ENCODE data around the gene CNTNAP1.
"Not testable (repeated sequence)": the region's sequence is repeated elsewhere in the genome, so short reads cannot be mapped to it uniquely, and the experiment has no call there.

CNTNAP1 gene
- total RNA-seq: 0.71 to 5.8 (median 1.7) reads per million in 3 experiments

DNA sequence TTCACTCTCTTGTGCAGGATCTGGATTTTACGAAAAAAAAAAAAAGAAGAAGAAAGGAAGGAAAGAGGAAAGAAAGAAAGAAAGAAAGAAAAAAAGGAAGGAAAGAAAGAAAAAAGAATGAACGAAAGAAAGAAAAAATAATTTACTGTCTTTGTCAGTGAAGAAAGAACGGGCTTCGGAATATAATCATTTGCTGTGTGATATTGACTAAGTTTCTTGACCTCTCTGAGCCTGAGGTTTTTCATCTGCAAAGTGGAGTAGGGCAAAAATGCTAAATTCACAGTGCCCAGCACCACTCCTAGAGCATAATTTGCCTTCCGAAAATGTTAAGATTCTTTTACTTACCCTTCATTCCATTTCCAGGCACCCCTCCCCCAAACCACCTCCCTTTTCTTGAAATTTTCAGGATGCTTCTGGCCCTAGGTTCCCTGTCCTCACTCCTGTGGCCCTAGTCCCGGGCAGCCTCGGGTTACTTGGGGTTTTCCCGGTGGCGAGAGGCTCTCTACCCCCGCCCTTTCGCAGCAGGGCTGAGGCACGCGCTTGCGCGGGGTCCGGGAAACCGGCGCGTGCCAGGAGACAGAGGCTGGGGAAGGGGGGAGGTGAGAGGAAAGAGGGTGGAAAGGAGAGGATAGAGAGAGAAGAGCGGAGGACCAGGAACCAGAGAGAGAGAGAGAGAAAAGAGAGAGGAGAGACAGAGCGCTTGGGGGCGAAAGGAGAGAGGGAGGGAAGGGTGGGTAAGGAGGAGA lies at the start of gene CNTNAP1:
CNTNAP1 (plus strand) TSS at position 556 of the 746 bp plus-strand sequence. CDS start 299 bp downstream, outside the sequence.
- DNase-seq: no peak

DNA sequence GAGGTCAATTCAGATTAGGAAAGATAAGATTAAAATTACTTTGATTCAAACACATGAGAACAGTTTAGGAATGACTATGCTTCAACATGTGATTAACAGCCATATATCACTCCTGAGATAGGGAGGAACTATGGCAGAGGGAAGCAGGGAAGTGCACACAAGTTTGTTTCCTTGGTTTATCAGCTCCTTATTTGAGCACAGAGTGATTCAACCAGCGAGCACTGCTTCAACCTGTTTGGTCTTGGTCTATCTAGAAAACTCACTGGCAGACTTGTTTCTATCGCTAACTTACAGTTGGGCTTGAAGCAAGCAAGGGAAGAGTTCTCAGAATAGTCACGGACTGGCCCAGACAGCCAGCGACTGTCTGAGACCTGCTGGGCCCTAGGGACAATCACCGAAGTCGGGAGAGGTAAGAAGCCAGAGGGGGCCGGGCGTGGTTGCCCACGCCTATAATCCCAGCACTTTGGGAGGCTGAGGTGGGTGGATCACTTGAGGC lies 49.3 kb upstream of the CNTNAP1 start:
- DNase-seq: no peak

DNA sequence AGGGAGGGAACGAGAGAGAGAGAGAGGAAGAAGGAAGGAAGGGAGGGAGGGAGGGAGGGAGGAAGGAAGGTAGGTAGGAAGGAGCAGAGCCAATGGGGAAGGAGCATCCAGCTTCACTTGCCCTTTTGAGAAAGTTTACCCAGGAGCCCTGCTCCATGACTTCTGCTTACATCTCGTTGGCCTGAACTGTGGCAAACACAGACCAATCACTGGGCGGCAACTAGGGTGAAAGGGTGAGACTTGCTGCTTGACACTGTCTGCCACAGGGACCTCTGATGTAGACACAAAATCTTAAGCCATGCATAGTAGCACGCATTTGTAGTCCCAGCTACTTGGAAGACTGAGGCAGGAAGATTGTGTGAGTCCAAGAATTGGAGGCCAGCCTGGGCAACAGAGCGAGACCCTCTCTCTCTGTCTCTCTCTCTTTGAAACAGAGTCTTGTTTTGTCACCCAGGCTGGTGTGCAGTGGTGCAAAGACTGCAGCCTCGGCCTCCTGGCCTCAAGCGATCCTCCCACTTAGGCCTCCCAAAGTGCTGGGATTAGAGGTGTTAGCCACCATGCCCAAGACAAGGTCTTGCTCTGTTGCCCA lies 42.7 kb upstream of the CNTNAP1 start:
- no peak for DNase-seq

DNA sequence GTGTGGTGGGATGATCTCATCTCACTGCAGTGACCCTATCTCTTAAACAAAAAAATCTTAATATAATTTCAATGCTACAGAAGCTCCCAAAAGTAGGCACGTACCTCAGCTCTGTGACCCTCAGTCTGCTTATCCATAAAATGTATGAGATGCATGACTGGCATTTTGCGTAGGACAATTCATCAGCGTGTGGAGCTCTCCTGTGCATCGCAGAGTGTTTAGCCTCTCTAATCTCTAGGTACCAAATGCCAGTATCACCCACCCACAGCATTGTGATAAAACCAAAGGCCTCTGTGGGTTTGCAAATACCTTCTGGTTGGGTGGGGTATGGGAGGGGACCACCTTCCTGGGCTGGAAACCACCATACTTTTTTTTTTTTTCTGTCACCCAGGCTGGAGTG lies 42.2 kb upstream of the CNTNAP1 start:
- no peak for DNase-seq

DNA sequence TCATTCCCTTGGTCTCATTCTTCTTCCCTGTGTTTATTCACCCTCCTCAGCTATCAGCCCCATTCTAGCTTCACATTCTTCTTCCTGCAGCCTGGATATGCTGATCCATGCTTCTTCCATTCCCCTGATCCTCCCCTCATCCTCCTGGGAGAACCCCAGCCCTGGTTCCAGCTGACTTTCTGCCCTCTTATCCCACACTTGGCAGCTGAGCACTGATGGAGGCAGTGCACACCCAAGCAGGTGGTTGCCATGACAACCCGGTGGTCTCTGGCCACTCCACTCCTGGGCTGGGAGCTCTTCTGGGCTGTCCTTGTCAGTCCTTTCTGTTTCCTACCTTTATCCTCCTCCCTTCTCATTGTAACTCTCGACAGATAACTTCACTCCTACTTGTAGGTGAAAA lies 40.0 kb upstream of the CNTNAP1 start:
- no peak for DNase-seq

DNA sequence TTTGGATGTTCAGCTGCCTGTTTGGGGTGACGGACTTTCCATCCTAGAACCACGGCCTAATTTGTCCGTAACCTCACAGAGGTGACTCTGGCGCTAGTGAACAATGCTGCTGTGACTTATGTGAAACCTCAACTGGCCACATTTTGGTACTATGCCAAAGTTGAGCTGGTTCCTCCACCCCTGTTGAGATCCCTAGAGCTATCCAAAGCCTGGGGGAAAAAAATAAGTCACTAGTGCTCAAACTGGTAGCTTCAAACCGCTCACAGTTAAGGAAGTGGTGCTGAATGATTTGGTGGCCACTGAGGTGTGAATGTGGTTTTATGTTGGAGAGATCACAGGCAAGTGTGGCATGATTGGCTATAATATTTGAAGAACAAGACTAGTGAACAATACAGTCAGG lies 34.6 kb upstream of the CNTNAP1 start:
- no peak for DNase-seq

DNA sequence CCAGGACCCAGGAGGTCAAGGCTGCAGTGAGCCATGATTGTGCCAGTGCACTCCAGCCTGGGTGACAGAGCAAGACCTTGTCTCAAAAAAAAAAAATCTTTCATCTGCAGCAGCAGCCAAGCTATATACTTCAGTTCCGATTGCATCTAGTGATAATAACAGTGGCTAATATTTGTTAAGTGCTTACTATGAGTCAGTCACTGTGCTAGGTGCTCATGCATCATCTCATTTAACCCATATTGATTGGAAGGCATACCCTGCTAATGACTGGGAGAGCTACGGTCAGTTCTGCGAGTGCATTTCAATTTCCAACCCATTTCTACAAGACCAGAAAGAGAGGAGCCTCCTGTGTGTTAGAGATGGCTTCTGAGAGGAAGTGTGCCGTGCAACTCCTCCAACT lies 30.9 kb upstream of the CNTNAP1 start:
- no peak for DNase-seq

DNA sequence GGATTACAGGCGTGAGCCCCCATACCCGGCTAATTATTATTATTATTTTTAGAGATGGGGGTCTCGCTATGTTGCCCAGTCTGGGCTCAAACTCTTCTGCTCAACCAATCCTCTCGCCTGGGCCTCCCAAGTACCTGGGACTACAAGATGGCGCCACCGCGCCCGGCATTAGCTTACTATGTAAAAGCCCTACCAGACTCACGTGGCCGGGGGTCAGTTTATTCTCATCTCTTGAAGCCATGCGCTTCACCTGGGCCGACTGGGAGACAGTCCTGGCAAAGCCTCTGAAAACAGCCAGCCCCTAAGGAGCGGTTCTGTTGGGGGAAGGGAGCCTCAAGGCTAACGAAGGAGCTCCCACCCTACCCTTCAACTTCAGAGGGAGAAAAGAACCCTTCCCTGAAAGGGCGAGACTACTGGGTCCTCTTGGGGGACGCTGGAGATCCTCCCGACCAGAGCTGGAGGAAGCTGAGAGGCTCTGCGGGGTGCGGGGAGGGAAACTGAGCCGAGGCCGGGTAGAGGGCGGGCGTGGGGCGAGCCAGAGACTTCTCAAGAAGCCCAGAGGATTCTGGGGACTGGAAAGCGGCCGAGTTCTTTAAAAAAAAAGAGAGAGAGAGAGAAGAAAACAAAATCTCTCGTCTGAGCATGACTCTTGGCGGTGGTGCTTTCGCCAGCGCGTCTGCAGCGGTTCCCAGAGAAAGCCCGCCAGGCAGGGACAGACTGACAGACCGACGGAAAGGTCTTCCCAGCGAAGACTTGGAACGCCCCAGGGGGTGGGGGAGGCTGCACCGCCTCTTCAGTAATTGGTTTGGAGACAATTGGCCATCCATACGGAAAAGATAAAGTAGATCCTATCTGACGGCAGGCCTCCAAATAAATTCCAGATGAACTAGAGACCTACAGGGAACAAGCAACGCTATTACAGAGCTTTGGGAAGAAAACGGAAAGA lies 28.9 kb upstream of the CNTNAP1 start:
- DNase-seq: no peak

DNA sequence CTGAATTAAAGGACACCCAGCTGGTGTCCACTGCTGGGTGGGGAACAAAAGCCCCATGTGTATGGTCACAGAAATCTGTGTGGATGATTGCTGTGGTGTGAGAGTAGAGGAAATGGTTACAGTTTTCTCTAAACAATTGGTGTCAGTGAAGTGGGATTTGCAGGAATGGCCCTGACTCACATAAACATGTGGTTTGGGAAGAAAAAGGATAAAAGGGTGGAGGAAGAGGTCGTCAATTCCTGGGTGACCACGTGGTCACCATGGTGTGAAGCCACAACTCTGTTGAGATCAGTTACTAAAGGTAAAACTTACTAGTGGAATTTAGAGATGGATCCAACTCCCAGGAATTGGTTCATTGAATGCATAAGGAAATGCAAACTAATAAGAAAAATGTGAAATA lies 26.8 kb upstream of the CNTNAP1 start:
- DNase-seq: no peak

DNA sequence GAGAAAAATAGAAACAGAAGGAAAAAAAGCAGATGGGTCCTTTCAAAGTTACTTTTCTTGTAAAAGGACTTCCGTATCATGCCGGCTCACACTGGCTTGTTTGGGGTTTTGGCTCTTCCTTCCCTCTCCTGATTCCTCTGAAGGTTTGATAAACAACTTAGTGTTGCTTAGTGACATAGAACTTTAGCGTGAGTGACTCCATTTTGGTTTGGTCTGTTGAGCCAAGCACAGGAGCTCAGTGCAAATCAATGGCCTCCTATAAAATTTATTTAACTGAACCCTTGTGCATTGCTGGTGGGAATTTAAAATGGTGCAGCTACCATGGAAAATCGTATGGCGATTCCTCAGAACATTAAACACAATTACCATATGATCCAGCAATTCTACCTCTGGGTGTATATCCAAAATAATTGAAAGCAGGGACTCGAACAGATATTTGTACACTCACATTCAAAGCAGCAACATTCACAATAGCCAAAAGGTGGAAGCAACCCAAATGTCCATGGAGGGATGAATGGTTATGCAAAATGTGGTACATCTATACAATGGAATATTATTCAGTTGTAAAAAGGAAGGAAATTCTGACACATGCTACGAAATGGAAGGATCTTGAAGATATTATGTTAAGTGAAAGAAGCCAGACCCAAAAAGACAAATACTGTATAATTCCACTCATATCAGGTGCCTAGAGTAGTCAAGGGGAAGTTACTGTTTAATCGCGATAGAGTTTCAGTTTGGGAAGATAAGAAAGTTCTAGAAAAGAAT lies 24.3 kb upstream of the CNTNAP1 start:
- no peak for DNase-seq

DNA sequence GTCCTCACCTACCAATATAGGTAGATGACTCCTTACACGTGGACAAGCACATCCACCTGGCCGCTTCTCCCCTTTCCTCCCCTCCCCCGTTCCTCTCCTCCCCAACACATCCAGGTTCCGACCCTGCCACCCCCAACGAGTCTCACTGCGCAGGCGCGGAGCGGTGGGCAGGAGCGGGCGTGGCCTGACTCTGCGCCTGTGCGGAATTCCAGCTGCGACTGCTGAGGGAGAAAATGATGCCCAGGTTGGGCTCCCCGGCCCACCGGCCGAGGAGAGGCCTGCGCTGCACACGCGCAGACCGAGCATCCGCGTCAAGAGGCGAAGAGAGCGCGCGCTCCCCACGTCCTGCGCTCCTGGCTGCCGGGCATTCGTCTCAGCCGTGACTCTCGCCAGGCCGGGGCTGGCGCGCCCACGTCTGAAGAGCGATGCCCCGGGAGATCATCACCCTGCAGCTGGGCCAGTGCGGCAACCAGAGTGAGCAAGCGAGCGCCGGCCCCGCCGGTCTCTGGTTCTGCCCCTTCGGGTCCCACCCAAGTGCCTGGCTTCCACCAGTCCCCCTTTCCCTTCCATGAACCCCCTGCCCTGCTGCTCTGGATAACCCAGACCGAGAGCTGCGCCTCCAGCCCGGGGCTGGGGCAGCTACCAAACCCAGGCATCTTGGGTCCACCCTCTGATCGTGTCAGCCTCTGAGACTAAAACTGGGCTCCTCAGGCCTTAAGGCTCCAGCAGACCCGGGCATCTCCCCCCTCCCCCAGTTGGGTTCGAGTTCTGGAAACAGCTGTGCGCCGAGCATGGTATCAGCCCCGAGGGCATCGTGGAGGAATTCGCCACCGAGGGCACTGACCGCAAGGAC lies 23.0 kb upstream of the CNTNAP1 start, which contains the start of gene TUBG2:
TUBG2 (plus strand) TSS at position 206 of the 853 bp plus-strand sequence; CDS start at position 426, 220 bp downstream.
- peak; percentile 52 for DNase-seq

DNA sequence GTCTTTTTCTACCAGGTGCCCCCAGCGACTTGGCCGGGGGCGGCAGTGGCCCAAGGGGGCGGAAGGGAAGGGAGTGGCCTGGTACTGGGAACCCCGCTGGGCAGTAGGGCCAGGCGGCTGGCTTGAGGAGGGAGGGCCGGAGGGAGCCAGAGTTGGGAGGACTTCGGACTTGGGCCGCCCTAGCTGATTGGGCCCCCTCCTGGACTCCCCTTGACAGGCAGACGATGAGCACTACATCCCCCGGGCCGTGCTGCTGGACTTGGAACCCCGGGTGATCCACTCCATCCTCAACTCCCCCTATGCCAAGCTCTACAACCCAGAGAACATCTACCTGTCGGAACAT lies 22.4 kb upstream of the CNTNAP1 start:
- DNase-seq: not testable (repeated sequence)

DNA sequence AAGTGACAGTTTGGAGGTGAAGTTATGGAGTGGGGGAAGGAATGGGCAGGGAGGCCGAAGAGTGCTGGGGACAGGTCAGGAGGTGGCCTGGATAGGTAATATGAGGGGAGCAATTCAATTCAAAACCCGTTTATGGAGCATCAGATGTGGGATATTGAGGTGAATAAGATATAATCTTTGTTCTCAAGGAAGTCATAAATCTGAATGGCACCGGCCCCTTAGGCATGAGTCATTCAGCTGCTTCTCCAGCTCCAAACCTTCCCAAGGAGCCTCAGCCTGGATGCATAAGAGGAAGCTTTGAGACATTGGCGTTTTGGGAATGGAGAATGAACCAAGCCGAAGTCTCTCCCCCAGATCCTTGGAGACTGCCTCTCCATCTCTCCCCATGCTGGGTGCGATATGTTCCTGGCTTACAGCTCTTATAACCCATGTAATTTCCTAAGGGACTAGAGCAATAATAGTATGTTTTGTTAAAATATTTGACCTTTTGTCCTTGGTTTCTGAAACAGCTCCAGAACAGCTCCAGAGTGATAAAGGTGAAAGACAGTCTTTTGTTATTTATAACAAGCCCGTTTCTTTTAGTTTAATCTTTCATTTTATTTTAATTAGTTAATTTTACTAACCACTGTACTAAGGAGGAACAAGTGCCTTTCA lies 21.5 kb upstream of the CNTNAP1 start:
- DNase-seq: no peak

DNA sequence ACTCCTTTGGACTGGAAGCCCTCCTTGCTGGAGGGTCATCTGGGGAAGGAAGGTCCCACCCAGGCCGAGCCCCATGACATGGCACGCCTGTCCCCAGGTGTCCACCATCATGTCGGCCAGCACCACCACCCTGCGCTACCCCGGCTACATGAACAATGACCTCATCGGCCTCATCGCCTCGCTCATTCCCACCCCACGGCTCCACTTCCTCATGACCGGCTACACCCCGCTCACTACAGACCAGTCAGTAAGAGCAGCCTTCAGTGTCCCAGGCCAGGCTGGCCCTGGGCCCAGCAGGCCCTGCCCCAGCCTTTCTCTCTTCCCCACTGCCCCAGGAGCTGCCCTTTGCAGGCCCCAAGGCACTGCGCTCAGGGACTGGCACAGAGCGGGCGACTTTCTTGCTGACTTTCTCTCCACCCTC lies 16.7 kb upstream of the CNTNAP1 start:
- no peak for DNase-seq

DNA sequence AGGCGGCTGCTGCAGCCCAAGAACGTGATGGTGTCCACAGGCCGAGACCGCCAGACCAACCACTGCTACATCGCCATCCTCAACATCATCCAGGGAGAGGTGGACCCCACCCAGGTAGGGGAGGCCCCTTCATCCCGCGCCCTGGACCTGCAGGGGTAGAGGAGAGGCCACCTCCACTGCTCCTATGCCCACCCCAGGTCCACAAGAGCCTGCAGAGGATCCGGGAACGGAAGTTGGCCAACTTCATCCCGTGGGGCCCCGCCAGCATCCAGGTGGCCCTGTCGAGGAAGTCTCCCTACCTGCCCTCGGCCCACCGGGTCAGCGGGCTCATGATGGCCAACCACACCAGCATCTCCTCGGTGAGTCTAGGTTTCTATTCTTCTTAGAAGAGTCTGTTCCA lies 16.2 kb upstream of the CNTNAP1 start:
- DNase-seq: not testable (repeated sequence)

DNA sequence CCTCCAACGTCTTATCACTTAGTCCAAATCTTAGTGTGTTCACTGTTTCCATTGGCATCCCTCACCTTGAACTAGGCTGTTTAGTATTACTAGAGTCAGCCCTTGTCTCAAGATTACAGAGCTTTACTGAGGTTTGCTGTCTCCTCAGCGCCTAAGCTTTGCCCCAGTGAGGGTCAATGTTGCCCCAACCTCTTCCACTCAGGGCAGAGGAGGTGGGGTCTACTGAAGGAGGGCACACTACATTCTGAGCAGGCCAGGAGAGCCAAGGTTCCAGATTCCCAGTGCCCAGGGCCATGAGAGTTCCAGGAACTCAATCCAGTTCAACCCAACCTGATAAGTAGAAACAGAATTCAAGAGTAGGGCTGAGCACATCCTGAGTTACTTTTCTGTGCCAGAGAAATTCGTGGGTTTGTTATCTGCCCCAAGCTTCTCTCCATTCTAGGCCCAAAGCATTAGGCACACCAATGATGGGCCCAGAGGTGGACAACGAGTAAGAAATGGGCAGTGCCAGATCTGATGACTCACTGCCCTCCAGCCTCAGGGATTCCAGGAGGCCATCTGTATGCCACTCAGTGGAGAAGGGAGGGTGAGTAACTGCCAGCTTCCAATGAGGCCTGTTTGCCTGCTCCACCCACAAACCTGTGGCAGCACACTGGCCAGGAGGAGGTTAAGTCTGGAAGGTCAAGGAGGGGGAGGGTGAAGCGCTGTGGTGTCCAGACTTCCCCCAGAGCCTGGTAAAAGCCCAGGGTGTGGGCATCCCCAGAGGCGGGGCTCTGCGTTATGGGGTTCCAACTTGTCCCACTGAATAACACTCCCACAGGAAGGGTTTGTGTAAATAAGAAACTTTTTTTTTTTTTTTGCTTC lies 15.0 kb upstream of the CNTNAP1 start:
- DNase-seq: no peak

DNA sequence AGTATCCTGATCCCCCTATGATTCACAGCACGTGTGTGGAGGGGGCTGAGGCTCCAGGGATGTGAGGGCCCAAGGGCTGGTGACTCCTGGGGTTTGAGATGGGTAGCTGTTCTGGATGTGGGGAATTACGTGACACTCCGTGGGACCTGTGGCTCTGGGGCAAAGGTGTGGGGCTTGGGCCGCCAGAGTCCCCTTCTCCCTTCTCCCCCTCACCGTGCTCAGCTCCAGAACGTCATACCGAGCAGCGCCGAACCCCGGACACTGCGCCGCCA lies 12.7 kb upstream of the CNTNAP1 start:
- no peak for DNase-seq

DNA sequence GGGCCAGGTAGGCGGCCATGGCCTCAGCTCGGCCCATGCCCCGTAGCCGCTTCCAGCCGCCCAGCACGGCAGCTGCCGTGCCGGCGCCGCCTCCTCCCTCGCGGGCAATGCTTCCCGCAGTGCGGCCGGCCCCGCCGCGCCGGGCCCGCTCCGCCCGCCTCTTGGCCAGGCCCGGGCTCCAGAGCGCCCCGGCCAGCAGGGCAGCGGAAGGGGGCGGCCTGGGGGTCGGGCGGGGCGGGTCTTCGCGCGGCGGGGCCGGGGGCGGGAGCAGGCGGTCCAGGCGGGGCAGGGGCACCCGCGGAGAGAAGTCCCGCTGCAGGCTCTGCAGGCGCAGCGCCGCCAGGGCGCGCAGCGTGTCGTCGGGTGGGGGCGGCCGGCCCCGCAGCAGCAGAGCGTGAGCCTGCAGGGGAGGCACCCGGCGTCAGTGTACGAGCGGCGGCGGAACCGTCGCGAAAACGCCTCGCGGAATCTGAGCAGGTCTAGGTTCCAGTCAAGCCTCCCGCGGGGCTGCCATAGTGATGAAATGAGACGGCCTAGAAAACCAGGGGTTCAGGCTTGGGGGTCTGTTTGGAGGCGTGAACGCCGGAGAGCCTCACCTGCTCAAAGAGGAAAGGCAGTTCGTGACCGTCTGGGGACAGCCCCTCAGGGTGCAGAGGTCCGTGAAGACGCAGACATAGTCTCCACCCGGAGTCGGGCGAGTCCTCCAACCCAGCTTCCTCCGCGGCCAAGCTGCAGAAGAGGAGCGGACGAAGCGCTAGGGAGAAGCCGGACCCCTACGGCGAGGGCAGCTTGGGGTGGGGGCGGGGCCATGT lies 12.1 kb upstream of the CNTNAP1 start:
- DNase-seq: peak; percentile 49
